Activated CD4-positive, alpha-beta T cell treated with anti-CD3 and anti-CD28 coated beads for 4 hours (primary cell): ENCODE results near the gene C16orf74.

ENCODE experiments used
- DNase-seq, 2 donors: peaks; one replicate each; pipeline ENCODE4 v3.0.0-alpha.2; 2020

C16orf74 gene

GRCh38 chr16:85750827-85751697 lies at the start of gene C16orf74:
Gene C16orf74 (minus strand): TSS chr16:85751096. CDS start chr16:85735217, 15,879 bp downstream.
- DNase-seq: no peak

GRCh38 chr16:85800321-85800669 lies 49.4 kb upstream of the C16orf74 start:
- DNase-seq: peak; percentile 29 to 35

DNA sequence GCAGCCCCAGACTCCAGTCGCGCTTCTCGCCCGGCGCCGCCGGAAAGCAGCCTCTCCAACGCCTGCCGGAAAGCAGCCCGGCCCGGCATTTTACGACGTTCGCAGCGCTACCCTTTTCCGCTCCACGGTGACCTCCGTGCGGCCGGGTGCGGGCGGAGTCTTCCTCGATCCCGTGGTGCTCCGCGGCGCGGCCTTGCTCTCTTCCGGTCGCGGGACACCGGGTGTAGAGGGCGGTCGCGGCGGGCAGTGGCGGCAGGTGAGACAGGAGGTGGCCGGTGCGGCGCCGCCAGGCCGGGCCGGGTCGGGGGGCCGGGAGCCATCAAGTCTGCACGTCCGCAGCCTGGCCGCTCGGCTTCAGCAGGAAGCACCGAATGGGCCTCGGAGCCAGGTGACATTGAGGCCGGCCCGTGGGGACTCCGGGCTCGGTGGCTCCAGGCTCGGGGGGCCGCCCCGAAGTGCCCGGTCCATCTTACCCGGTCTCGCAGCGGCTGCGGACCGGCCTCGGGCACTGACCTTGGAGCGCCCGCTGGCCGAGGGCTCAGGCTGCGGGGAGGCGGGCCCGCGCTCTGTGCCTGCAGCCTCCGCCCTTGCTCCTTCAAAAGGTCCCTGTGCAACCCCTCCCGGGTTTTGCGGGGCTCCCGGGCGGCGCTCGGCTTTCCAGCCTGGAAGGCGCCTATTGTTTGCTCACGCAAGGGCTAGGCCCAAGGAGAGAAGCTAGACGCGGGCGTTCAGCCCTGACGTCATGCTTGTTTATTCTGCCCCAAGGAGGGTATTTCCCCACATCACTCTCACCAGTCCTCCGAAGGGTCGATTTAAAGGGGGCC lies 48.8 kb upstream of the C16orf74 start, which contains the start of the genes COX4I1 and EMC8:
COX4I1 (plus strand) TSS at position 199 of the 824 bp plus-strand sequence. CDS start 1,511 bp downstream, outside the sequence.
EMC8 (minus strand) TSS at position 48 of the 824 bp plus-strand sequence. CDS start 249 bp downstream, outside the sequence.
- peak; percentile 90 to 93 for DNase-seq

GRCh38 chr16:85798901-85799496 lies 48.1 kb upstream of the C16orf74 start:
- DNase-seq: peak in 1 of 2 donors; percentile 20

DNA sequence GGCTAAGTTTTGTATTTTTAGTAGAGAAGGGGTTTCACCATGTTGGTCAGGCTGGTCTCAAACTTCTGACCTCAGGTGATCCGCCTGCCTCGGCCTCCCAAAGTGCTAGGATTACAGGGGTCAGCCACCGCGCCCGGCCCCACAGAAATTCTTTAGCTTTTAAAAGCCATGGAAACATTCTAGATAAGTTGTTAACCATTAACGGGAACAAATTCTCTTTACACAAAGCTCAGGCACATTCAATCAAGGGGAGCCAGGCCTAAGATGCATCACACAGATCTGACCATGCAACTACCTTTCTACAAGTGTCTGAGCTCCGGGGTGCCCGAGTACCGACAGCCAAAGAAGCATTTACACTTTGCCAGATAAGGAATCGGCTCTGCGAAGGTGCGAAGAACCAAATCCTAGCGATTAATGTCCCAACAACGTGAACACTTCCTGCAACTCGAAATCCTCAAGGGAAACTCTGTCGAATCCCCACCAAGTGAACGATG lies 47.4 kb upstream of the C16orf74 start:
- DNase-seq: no peak

DNA sequence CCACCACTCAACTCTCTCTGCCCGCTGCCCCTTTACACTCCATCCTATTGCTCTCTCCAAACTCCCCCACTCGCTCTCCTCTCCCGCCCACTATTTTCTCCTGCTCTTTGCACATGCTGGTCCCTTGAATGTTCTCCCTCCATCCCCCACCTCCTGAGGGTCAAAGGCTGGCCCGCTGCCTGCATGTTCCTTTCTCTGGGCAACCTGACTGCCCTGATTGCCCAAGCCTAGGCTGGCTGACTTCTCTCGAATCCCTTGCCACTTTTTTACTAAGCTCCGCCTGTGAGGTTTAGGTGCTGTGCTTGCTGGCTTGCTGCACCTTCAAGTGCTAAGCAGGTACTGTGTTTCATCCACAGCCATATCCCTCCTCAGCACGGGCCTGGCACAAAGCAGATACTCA lies 45.7 kb upstream of the C16orf74 start:
- DNase-seq: no peak

DNA sequence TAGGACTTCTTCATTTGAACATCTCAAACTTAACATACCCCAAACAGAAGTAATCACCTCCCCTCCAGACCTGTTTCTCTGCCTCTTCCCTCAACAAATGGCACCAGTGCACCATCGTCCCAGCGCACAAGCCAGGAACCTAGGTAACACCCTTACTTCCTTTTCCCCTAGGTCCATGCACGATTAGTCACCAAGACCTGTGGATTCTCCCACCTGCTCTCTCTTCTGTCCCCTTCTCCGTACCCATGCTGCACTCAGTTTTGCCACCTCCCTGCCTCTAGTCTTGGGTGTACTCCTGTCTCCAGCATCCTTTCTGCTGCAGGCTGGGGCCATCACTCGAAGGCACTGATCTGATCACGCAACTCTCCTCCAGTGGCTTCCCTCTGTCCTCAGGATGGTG lies 45.3 kb upstream of the C16orf74 start:
- no peak for DNase-seq

- no peak for DNase-seq
Observed at GRCh38 chr16:85794696-85795095, 43.8 kb upstream of the C16orf74 start.

DNA sequence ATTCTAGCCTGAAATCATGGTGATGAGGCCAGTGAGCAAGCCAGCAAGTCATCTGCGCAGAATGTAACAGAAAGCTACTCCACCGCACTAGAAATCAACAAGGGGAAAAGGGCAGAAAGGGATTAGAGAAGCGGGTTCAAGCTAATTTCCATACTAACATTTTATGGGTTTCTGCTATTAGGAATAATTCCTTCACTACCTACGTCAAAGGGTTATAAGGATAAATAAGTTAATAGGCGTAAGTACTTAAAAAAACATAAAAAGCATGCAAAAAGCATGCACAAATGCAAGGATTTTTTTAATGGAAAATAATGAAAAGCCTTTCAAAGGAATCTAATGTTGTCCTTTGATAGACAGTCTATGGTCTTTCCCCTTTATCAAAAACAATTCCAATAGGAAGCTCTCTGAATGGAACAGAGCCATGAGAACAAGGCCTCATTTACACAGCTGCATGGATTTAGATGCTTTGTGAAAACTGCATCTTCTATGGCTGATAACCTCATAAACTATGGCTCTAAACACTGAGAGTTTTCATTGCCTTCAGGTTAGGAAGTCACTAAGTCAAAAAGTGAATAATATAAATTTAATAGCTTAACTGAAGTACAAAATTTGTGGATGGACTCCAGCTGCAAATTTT lies 42.9 kb upstream of the C16orf74 start:
- no peak for DNase-seq

- no peak for DNase-seq
Observed at GRCh38 chr16:85789773-85790172, 38.9 kb upstream of the C16orf74 start.

DNA sequence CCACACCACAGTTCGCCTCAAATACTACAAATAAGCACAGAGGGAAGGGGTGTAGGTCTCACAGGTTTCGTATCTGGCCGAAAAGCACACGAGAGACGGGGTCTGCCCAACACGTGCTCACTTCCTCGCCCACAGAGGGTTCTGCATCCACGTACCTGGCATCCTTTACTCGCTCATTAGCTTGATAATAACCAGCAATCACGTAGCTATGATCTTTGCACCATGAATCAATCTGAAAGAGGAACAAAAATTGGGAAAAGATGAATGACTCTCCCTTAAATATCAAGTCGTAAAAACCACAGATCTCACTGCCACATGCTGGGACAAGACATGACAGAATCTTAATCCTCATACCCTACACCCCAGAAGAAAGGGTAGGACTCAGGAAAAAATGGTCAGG lies 37.9 kb upstream of the C16orf74 start:
- DNase-seq: no peak

DNA sequence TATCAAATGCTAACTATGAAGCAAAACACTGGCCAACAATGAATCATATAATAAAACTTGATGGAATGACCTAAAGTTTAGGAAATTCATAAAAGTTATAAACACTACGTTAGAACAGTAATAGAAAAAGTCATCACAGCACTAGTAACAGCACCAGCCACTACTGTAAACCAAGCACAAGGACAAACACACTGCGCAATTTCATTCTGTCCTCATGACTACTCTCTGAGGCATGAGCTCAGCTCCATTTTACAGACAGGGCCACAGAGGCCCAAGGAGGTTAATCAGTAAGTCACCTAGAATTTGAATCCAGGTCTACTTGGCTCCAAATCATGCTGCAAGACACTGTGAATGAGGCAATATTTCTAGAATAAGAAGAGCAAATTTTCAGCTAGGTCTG lies 35.0 kb upstream of the C16orf74 start:
- no peak for DNase-seq

DNA sequence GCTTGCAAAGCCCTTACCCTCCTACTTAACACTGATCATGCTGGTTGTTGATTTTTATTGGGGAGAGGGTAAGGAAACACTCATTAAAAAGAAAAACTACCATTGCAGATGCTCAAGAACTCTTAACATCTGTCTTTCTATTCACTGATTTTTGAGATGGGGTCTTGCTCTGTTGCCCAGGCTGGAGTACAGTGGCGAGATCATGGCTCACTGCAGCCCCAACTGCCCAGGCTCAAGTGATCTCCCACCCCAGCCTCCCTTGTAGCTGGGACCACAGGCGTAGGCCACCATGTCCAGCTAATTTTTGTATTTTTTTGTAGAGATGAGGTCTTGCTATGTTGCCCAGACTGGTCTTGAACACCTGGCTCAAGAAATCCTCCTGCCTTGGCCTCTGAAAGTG lies 33.9 kb upstream of the C16orf74 start:
- no peak for DNase-seq

DNA sequence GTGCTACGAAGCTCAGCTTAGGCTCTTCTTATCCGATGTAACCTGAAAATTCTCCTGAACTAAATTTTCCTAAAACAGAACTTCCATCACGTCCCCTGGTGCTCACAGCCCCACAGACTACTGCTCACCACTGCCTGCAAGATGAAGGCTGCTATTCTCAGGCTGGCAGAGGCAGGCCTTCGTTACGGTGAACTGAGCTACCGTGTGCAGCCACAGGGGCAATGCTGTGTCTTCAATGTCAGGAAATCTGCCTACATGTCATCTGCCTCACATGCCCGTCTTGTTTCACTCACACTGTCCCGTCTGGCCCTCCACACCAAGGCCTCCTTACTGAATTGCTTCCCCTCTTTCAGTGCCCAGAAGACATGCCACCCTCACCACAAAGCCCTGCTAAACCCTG lies 32.5 kb upstream of the C16orf74 start:
- DNase-seq: no peak

- no peak for DNase-seq
Observed at GRCh38 chr16:85782451-85782850, 31.6 kb upstream of the C16orf74 start.

- no peak for DNase-seq
Observed at GRCh38 chr16:85781695-85782370, 30.9 kb upstream of the C16orf74 start.

DNA sequence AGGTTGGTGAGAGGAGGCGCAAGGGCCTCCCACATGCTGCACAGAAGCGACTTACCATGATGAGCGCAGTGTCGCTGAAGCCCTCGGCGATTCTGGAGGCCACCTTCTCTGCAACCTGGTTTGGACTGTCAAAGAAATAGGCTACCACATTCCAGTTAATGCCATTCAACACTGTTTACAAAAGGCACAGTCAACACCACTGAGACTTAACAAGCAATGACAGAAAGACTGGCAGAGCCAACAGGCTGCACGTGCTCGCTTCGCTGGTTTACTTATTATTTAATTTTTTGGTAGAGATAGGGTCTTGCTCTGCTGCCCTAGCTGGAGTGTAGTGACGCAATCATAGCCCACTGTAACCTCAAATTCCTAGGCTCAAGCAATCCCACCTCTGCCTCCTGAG lies 30.3 kb upstream of the C16orf74 start:
- no peak for DNase-seq

DNA sequence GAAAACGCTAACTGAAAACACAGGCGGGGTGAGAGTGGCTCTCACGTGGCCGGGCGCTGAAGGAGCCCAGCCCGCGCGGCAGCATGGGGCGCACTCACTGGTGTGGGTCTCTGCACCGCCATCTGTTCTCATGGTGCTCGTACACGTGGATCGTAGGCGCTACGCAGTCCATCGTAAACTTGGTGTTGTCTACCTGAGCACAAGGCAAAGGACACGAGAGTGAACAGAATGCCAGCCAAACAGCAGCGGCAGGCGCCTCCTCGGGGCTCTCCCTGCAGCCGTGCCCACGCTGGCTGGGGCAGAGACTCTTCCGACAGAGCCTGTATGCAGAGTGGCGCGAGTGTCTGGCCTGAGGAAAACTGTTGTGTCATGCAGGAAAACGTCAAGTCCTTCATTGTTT lies 29.4 kb upstream of the C16orf74 start:
- DNase-seq: no peak

- DNase-seq: no peak
Observed at GRCh38 chr16:85778873-85779272, 28.0 kb upstream of the C16orf74 start.

- DNase-seq: no peak
Observed at GRCh38 chr16:85777583-85778310, 26.9 kb upstream of the C16orf74 start.

- no peak for DNase-seq
Observed at GRCh38 chr16:85774811-85775210, 23.9 kb upstream of the C16orf74 start.
